DMS153 treated with DMSO at 0.1 percent for 48 hours (cell line): ENCODE results near the gene RNF213.

Experiments
- DNase-seq: peaks from one replicate; lab custom pipeline; 2025; ENCODE audit not compliant: unreplicated experiment; lab: John Stamatoyannopoulos, UW

RNF213 gene

DNA sequence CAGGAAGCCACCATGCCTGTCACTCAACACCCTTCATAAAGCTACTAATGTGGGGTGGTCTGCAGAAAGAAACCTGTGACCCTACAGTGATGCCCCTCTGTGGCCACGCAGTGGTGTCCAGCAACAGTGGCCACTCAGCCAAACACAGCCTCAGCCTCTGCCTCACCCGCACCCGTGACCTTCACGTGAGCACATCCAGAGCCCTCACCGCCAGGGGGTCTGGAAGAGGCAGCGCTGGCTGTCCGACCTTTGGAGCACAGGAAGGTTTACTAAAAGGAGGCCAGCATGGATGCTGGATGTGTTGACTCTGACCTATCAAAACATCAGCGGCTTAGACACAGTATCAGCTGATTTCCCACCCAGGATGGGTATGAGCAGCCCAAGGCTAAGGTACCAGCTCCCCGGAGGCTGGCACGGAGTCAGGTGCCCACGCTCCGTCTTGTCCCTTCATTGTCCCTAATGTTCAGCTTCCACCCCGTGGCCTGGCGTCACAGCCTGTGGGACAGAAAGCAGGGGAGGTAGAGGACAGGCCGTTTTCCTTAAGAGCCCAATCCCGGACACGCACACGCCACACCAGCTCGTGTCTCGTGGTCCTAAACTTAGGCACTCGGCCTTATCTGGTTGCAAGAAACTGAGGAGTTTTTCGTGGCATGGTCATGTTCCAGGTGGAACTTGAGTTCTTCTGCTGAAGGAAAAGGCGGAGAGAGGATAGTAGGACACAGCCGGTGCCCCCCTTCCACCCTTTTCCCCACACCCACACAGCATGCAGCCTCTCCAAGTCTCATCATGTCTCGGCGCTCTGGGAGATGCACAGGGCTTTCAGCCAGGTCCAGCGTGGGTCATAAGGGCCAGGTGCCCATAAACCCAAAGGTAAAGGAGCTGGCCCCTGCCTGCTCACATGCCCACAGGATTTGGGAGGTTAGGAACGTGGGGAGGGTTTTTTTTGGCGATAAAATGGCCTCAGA lies 104.6 kb downstream of the RNF213 start:
- no peak for DNase-seq

GRCh38 chr17:80365983-80366382 lies 105.3 kb downstream of the RNF213 start:
- no peak for DNase-seq

GRCh38 chr17:80367503-80367902 lies 106.9 kb downstream of the RNF213 start:
- DNase-seq: no peak

DNA sequence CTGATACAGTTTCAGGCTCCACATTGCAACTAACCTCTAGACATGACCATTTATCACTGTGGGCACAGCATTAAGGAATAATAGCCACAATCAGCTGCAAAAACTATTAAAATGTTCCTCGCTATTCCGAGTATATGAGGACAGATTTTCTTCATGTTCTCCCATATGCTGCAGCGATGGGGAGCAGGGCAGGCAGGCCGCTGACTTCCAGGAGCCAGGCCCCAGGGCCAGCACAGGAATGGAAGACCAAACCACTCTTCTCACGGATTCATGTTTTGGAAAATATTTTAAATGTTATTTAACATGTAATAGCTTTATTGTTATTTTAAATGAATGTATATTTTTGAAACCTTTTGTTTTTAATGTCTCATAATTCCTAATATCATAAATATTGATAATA lies 110.5 kb downstream of the RNF213 start:
- no peak for DNase-seq

DNA sequence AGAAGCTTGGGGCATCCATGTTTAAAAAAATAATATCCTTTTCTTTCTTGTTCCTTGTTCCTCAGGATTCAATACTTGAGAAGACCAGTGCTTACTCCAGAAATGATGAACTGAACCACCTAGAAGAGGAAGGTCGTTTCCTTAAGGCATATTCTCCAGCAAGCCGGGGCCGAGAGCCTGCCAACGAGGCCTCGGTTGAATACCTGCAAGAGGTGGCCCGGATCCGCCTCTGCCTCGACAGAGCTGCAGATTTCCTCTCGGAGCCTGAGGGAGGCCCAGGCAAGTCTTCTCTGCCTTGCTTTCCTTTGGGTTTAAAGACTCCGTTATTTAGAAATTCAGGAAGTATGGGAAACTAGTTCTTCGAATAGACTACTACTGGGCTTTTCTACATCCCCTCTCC lies 111.8 kb downstream of the RNF213 start:
- DNase-seq: no peak

GRCh38 chr17:80372922-80373570 lies 112.4 kb downstream of the RNF213 start:
- no peak for DNase-seq

GRCh38 chr17:80374039-80374731 lies 113.5 kb downstream of the RNF213 start:
- no peak for DNase-seq

DNA sequence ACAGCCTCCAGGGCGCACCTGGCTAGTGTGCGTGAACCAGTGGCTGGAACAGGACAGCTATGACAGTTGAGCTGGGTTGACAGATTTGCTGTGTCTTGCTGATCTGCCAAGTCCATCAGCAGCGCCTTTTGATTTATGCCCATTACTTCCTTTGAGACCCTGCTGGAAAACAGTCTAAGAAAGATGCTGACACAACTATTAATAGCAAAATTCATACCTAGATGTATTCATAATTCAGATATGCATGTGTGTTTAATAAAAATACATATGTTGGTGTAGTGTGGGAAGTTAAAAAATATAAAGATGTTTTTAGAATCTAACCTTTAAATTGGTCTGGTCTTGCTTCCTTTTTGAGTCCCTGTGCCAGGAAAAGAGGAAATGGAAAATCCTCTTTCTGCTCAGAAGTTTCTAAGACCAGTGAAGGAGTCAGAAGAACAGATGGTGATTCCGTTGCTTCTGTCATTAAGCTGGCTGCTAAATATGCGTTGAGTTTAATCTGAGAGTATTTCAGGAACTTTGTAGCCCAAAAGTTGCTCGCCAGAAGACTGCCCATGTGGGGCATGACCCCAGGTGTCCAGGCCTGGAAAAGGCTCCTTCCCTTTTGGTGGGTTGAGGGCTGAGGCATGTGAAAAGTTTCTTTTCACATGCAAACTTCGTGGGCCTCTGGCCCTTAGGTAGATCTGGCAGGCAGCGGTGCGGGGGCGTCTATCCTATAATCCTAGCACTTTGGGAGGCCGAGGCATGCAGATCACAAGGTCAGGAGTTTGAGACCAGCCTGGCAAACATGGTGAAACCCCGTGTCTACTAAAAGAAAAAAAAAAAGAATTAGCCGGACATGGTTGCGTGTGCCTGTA lies 114.3 kb downstream of the RNF213 start:
- no peak for DNase-seq

DNA sequence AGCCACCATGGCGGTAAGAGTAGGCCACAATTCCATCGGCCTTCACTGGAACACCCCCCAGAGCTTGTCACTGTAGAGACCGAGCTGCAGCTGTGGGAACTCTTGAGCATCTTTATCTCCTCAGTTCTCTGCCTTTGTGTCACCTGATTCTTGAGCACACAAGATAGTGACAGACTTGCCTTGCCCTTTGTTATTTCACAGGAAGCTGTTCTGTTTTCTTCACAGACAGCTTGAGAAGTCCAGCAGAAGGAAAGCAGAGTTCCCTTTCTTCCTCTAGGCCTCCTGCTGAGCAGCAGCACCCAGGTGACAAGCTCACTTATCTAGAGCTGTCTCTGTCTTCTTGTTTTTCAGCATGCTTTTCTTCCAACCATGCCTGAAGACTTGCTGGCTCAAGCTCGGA lies 115.9 kb downstream of the RNF213 start:
- DNase-seq: no peak

DNA sequence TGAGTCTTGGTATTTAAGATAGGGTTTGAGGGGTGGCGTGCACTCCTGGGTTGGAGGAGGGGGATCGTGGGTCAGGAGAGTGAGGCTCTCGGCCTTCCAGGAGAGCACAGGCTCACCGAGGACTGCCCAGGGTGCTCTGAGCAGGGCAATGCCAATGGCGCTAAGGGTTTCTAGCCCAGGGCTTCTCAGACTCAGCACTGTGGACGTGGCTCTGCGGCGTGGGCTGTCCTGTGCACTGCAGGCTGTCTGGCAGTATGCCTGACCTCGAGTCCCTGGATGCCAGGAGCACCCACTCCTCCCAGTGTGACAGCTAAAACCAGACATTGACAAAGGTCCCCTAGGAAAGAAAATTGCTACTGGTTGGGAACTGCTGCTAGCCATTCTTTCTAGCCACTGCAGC lies 117.1 kb downstream of the RNF213 start:
- no peak for DNase-seq

DNA sequence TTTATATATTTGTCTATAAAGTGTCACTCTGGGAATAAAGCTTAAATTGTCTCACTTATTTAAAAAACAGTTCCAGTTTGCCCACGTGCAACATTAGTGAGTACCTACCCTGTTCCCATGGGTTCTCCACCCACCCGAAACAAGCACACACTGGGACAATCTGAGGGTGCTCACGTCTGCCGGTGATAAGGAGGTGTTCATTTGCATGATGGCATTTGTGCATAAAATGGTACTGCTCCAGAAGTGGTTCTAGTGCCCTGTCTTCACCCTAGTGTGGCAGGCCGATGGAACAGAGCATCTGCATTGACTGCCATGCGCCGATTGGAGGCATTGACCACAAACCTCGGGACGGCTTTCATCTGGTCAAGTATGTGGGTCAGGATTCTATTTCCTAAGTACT lies 118.7 kb downstream of the RNF213 start:
- DNase-seq: no peak

- DNase-seq: no peak
These were observed 119.4 kb downstream of the RNF213 start for GRCh38 chr17:80380068-80380467.

- DNase-seq: no peak
These were observed 119.9 kb downstream of the RNF213 start for GRCh38 chr17:80380555-80381002.

DNA sequence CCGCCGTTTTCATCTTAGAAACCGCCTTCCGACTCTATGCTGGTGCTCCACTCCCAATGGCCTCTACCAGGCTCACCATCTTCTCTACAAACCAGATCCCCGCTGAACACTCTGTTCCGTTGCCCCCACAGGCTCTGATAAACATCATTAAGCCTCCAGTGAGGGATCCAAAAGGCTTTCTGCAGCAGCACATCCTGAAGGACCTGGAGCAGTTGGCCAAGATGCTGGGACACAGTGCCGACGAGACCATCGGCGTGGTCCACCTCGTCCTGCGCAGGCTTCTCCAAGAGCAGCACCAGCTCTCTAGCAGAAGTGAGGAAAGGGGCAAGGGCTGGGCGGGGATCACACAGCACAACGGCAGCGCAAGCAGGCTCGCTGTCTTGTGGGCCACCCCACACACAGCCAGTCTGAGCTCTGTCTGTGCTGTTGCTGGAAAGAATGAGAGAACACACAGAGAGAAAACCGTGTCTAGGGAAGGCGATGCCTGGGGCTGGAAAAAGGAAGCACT lies 120.8 kb downstream of the RNF213 start:
- no peak for DNase-seq

GRCh38 chr17:80382446-80382845 lies 121.8 kb downstream of the RNF213 start:
- DNase-seq: no peak

DNA sequence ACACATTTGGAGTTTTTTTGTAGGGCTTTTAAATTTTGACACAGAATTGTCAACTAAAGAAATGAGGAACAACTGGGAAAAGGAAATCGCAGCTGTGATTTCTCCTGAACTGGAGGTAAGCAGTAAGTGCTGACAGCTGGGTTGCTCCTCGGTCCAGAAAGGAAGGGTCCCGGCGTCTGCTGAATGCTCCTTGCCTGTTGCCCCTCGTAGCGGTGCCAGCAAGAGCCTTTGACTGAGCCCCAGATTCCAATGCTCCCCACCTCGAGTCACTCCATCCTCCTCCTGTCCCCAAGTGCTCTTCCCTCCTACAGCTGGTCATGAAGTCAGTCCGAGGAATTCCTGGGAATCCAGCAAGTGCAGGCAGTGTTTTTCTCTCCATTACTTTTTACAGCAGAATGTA lies 122.3 kb downstream of the RNF213 start:
- no peak for DNase-seq

DNA sequence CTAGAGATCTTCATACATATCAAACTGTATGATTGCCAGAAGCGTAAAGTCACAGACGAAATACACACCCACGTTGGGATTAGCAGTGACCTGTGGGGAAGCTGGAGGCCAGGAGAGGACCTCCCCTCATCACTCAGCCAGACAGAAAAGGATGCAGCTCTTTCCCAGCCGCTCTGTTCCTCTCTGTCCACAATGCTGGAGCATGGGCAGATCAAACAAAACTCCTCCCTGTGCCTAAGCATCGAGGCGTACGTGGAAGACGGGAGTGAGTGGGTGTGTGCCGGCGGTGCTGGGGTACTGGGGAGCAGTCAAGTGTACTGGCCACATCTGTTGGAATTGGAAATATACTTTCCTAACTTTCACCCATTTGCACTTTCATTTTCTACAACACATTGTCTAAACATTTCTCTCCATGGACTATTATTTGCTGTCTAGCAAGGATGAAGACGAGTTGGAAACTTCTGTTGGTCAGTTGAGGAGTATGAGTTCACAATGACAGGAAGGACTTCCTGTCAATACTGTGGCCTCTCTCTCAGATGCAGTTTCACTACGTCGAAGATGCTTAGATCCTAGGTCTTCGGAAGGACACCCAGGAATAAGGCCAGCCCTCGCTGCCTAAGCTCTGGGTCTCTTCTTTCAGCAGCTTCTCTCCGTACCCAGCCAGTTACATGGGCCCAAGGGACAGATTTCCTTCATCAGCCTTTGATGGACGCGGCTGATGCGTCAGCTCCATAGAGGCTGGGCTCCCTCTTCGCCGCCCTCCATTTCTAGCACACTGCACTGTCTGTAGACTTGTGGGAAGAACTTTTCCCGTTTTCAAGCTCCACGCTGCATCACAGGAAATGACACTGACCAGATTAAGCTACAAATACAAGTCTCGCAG lies 123.7 kb downstream of the RNF213 start:
- DNase-seq: no peak

DNA sequence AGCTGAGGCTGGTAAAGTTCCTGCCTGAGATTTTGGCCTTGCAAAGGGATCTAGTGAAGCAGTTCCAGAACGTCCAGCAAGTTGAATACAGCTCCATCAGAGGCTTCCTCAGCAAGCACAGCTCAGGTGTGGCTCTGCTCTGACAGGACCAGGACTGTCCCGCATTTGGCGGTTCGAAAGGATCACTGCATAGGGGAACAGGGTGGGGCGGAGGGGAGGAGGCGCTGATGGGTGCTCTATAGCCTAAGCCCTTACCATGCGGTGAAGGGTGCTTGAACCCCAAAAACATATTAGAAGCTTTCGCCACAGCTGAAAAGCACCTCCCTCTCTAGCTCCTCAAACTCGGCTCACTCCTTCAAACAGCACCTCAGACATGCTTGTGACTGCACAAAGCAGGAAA lies 124.4 kb downstream of the RNF213 start:
- no peak for DNase-seq

GRCh38 chr17:80386341-80386740 lies 125.7 kb downstream of the RNF213 start:
- no peak for DNase-seq

DNA sequence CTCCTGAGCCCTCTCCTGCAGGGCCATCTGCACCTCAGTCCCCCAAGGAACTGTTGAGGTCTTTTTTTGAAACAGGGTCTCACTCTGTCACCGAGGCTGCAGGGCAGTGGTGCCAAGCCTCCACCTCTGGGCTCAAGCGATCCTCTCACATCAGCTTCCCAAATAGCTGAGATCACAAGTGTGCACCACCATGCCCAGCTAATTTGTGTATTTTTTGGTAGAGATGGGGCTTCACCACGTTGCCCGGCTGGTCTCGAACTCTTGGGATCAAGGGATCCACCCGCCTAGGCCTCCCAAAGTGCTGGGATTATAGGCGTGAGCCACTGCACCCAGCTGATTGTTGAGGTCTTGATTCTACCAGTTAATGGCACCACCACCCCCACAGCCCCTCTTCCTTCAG lies 126.4 kb downstream of the RNF213 start:
- DNase-seq: no peak
